MCF 10A (cell line): Measurements from ENCODE around the gene YIPF5. TPM values are rescaled to one million over a fixed set of nuclear protein-coding genes. Genes with fewer than 3 reads are reported as not detected.

Experiments
- BruUV-seq: library from RNA; stranded (reverse); fragments of 400-500 nt; replicated peaks from 2 replicates; lab custom pipeline; 2021; lab: Mats Ljungman, UMichigan
- CTCF ChIA-PET: fragments of 300-600 bp; sonication (Branson Sonifier 250); formaldehyde crosslinking; extraction: SDS; loops from one replicate; lab custom pipeline; 2021; ENCODE audit warnings: antibody characterized with exemption, inconsistent platforms; lab: Yijun Ruan, JAX
- POLR2A ChIA-PET: fragments of 300-600, 350-650 bp; sonication (Branson Sonifier 250); formaldehyde crosslinking; extraction: SDS; loops from one replicate; lab custom pipeline; 2020; ENCODE audit warnings: antibody characterized with exemption, inconsistent platforms; lab: Yijun Ruan, JAX
- DNase-seq: peaks from one replicate; pipeline ENCODE4 v3.0.0-alpha.2; 2018; ENCODE audit not compliant: unreplicated experiment
- H3K27ac Mint-ChIP-seq: one replicate; pipeline ENCODE4 v1.8.0; 2022; ENCODE audit warnings: mild to moderate bottlenecking, low read depth, mixed read lengths; ENCODE audit not compliant: unreplicated experiment
- H3K27me3 Mint-ChIP-seq: one replicate; pipeline ENCODE4 v1.8.0; 2022; ENCODE audit warnings: mixed read lengths; ENCODE audit not compliant: insufficient read depth, unreplicated experiment
- H3K36me3 Mint-ChIP-seq: one replicate; pipeline ENCODE4 v1.8.0; 2022; ENCODE audit warnings: mild to moderate bottlenecking, moderate library complexity, mixed read lengths; ENCODE audit not compliant: insufficient read depth, unreplicated experiment
- H3K4me1 Mint-ChIP-seq: one replicate; pipeline ENCODE4 v1.8.0; 2022; ENCODE audit warnings: mixed read lengths; ENCODE audit not compliant: insufficient read depth, unreplicated experiment
- H3K4me3 Mint-ChIP-seq: one replicate; pipeline ENCODE4 v1.8.0; 2022; ENCODE audit warnings: mild to moderate bottlenecking, moderate library complexity, mixed read lengths; ENCODE audit not compliant: unreplicated experiment
- H3K9me3 Mint-ChIP-seq: one replicate; pipeline ENCODE4 v1.8.0; 2022; ENCODE audit warnings: mixed read lengths; ENCODE audit not compliant: unreplicated experiment
- CTCF ChIP-seq: fragments of 200-600 bp; IDR thresholded peaks from one replicate; pipeline ENCODE4 v1.8.0; 2022; ENCODE audit warnings: antibody characterized with exemption, mild to moderate bottlenecking; ENCODE audit not compliant: unreplicated experiment
- intact Hi-C: fragments of 100-400 bp; cut with micrococcal nuclease; formaldehyde crosslinking; loops from 2 replicates; pipeline ENCODE4 v1.14.1; 2022
- total RNA-seq: library from RNA; stranded (reverse); gene quantifications from 2 replicates; pipeline ENCODE4 v1.2.3, GENCODE V29; 2022

YIPF5 gene
- total RNA-seq, 1 experiment from 2014 or later: 88.7 TPM

- intact Hi-C loops: no loop called here
- Mint-ChIP-seq H3K9me3 (peaks cover 3% of the 10 kb centered on the region), H3K4me1 (peaks cover 13% of the 10 kb centered on the region), H3K27ac (peak overlapping the region; percentile 41), H3K36me3 (no peaks in the 10 kb centered on the region), H3K27me3 (no peaks in the 10 kb centered on the region), H3K4me3 (no peak overlapping the region)
- CTCF ChIA-PET: interaction anchor here (3.9 kb wide), 1 partner anchor 15 kb away, joined by 30 read pairs; no protein-coding TSS in a partner anchor
- POLR2A ChIA-PET: interaction anchor here (0.6 to 1.0 kb wide), 2 partner anchors 11 to 202 kb away, joined by 4 read pairs; no protein-coding TSS in a partner anchor
- BruUV-seq: no TSS peak
- no peak for TF ChIP-seq CTCF
- no peak for DNase-seq
Observed at GRCh38 chr5:144125163-144125726, 45.2 kb downstream of the YIPF5 start.

DNA sequence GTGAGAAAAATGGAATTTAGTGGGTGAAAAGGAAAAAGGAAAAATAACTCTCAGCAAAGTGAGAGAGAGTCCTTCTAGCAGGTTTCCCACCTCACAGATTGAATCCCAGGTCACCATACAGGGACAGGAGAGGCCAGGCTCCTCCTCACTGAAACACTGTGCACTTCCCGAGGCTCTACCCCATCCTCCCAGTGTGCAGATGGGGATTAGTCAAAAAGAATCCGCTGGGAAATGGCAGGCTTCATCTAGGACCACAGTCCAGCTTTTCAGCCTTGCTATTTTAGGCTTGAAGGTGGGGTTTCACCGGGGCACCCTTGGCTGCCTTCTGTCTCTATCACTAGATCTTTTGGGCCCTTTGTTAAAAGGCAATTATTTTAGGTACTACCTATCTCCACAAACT, 47.8 kb downstream of the YIPF5 start:
- no peak overlapping the region for H3K27ac Mint-ChIP-seq
- CTCF ChIA-PET: interaction anchor here (0.5 to 2.2 kb wide), 6 partner anchors 11 to 615 kb away, joined by 3 to 6 read pairs (median 5); no protein-coding TSS in a partner anchor
- no peaks in the 10 kb centered on the region for H3K27me3 Mint-ChIP-seq
- H3K36me3 Mint-ChIP-seq: no peaks in the 10 kb centered on the region
- no peak for TF ChIP-seq CTCF
- H3K4me1 Mint-ChIP-seq: peaks cover 13% of the 10 kb centered on the region
- peaks cover 17% of the 10 kb centered on the region for H3K9me3 Mint-ChIP-seq
- BruUV-seq: no TSS peak
- DNase-seq: no peak
- intact Hi-C loops: no loop called here
- POLR2A ChIA-PET: interaction anchor here (0.7 to 1.5 kb wide), 3 partner anchors 13 to 1239 kb away, joined by 3 to 5 read pairs (median 3); no protein-coding TSS in a partner anchor
- H3K4me3 Mint-ChIP-seq: no peak overlapping the region

GRCh38 chr5:144122081-144122480, 48.4 kb downstream of the YIPF5 start:
- no peak overlapping the region for H3K4me3 Mint-ChIP-seq
- H3K27me3 Mint-ChIP-seq: no peaks in the 10 kb centered on the region
- ChIA-PET CTCF (interaction anchor here (1.0 to 2.2 kb wide), 6 partner anchors 9 to 614 kb away, joined by 4 to 6 read pairs (median 5); no protein-coding TSS in a partner anchor), POLR2A (interaction anchor here (0.5 to 1.5 kb wide), 5 partner anchors 14 to 1239 kb away, joined by 3 to 5 read pairs (median 3); no protein-coding TSS in a partner anchor)
- TF ChIP-seq CTCF: no peak
- H3K27ac Mint-ChIP-seq: no peak overlapping the region
- peaks cover 13% of the 10 kb centered on the region for H3K4me1 Mint-ChIP-seq
- H3K36me3 Mint-ChIP-seq: no peaks in the 10 kb centered on the region
- intact Hi-C loops: no loop called here
- no TSS peak for BruUV-seq
- DNase-seq: no peak
- H3K9me3 Mint-ChIP-seq: peaks cover 17% of the 10 kb centered on the region

DNA sequence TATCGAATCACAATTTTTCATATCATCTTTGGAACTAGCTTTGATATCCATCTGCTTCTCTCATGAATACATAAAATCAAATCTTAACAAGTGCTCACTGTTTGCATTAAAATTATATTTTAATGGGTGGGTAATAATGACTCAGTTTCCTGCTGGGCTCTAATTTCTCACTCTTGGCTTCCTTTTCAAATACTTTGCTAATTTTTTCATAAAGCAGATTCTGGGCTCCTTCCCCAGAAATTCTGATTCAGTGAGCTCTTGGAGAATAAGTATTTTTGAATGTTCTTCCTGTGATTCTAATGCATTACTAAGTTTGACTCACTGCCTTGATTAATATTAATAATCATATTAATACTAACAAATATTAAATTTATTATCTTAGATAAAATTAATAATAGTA, 48.9 kb downstream of the YIPF5 start:
- no peak for TF ChIP-seq CTCF
- Mint-ChIP-seq H3K9me3 (peaks cover 17% of the 10 kb centered on the region), H3K27me3 (no peaks in the 10 kb centered on the region), H3K36me3 (no peaks in the 10 kb centered on the region), H3K4me1 (peaks cover 13% of the 10 kb centered on the region), H3K4me3 (no peak overlapping the region), H3K27ac (no peak overlapping the region)
- ChIA-PET CTCF (interaction anchor here (0.7 to 2.2 kb wide), 7 partner anchors 10 to 614 kb away, joined by 3 to 6 read pairs (median 5); no protein-coding TSS in a partner anchor), POLR2A (interaction anchor here (0.5 to 1.5 kb wide), 3 partner anchors 14 to 95 kb away, joined by 3 to 5 read pairs (median 4); no protein-coding TSS in a partner anchor)
- DNase-seq: no peak
- no TSS peak for BruUV-seq
- intact Hi-C loops: no loop called here
